Testis (tissue), 3 donors: ENCODE measurements around the gene CORO7. TPM values are rescaled to one million over a fixed set of nuclear protein-coding genes. Genes with fewer than 3 reads are reported as not detected.
A peak's percentile ranks its signal among the peaks of the same experiment; 100 is the strongest.

Experiments used
- DNase-seq: peaks from one replicate; pipeline ENCODE4 v3.0.0-alpha.2; 2019
- H3K27ac ChIP-seq, 2 donors: fragments of 200-600 bp; sonication (generic); one replicate each; pipeline ENCODE4 v1.5.1; 2019
- H3K27me3 ChIP-seq: fragments of 200-600 bp; sonication (generic); one replicate; pipeline ENCODE4 v1.5.1; 2019
- H3K36me3 ChIP-seq: fragments of 200-600 bp; sonication (generic); one replicate; pipeline ENCODE4 v1.5.1; 2017; ENCODE audit warnings: low read depth; ENCODE audit errors: missing control alignments
- H3K4me1 ChIP-seq: fragments of 200-600 bp; sonication (generic); one replicate; pipeline ENCODE4 v1.5.1; 2019
- H3K4me3 ChIP-seq, 2 donors: fragments of 200-600 bp; sonication (generic); one replicate each; pipeline ENCODE4 v1.5.1; 2017 to 2019
- H3K9me3 ChIP-seq: fragments of 200-600 bp; sonication (generic); one replicate; pipeline ENCODE4 v1.5.1; 2017
- POLR2A ChIP-seq: fragments of 450-650 bp; IDR thresholded peaks from one replicate; pipeline ENCODE4 v1.6.1; 2017; ENCODE audit warnings: antibody characterized with exemption, mild to moderate bottlenecking, moderate library complexity
- WGBS, 2 donors: methylation state at CpG; one replicate each; pipeline ENCODE4 v1.1.5; 2018; 5-methylcytosine and 5-hydroxymethylcytosine counted together
- intact Hi-C: fragments of 100-400 bp; cut with DNase I; formaldehyde crosslinking; loops from one replicate; pipeline ENCODE4 v1.15.1; 2023; ENCODE audit warnings: low total_unique reads
- polyA plus RNA-seq: library from polyadenylated mRNA; stranded (reverse); fragments of 350-450 nt; fragmentation: Illumina TruSeq; extraction: RNeasy Lipid Tissue Mini Kit (QIAGEN cat#74804); gene quantifications from one replicate; pipeline ENCODE4 v1.2.3, GENCODE V29; 2014; ENCODE audit warnings: low read depth, low replicate concordance; ENCODE audit not compliant: insufficient read depth
- total RNA-seq, 2 donors: library from RNA; depleted of rRNA; stranded (reverse); fragments of >200 nt; gene quantifications; one replicate each; pipeline ENCODE4 v1.2.3, GENCODE V29; 2016
- TF ChIP-seq, protein P1 (sequence below), 3 experiments: fragments of 450-650 bp in 2 of 3; fragments of 200-600 bp in 1 of 3; sonication (generic) in 1 of 3; IDR thresholded peaks; one replicate each; pipeline ENCODE4 v1.5.1; 2016 to 2019; ENCODE audit warnings: antibody characterized with exemption in 3 of 3, mild to moderate bottlenecking in 2 of 3, moderate library complexity in 1 of 3

Gene CORO7
- total and polyA plus RNA-seq, 3 donors from 2014 or later = 71.5 to 147 (median 126) TPM

DNA sequence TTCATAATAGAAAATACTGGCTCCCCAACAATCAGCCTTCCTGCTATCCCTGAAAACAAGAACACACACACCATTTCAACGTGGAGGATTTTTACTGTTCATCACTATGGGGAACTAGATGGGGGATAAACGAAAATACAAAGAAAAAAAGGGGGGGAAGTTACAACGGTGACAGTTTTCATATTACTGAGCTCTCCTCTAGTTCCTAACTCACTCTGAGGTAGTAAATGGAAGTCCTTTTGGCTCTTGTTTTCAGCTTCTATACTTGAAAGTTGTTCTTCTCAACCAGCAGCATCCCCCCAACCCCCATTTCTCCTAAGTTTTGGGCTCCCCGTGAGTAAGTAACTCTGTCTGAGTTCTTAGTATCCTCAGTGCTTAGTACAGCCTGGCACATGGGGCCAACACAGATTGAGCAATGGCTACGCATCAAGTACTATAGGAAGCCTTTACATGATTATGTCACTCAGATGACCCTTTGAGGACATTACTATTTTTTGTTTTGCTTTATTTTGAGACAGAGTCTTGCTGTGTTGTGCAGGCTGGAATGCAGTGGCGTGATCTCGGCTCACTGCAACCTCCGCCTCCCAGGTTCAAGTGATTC lies 4.2 kb upstream of the CORO7 start:
- TF ChIP-seq, protein P1, sequence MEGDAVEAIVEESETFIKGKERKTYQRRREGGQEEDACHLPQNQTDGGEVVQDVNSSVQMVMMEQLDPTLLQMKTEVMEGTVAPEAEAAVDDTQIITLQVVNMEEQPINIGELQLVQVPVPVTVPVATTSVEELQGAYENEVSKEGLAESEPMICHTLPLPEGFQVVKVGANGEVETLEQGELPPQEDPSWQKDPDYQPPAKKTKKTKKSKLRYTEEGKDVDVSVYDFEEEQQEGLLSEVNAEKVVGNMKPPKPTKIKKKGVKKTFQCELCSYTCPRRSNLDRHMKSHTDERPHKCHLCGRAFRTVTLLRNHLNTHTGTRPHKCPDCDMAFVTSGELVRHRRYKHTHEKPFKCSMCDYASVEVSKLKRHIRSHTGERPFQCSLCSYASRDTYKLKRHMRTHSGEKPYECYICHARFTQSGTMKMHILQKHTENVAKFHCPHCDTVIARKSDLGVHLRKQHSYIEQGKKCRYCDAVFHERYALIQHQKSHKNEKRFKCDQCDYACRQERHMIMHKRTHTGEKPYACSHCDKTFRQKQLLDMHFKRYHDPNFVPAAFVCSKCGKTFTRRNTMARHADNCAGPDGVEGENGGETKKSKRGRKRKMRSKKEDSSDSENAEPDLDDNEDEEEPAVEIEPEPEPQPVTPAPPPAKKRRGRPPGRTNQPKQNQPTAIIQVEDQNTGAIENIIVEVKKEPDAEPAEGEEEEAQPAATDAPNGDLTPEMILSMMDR (IDR thresholded peaks at IDR 0.05) = no peak
- TF ChIP-seq POLR2A = no peak
- H3K36me3 ChIP-seq = no peaks in the 10 kb centered on the region
- H3K9me3 ChIP-seq = no peaks in the 10 kb centered on the region
- peak overlapping the region; percentile 50 to 63 for H3K27ac ChIP-seq
- H3K4me1 ChIP-seq = peaks cover 13% of the 10 kb centered on the region
- no peaks in the 10 kb centered on the region for H3K27me3 ChIP-seq
- no peak for DNase-seq
- intact Hi-C loops = no loop called here
- 81 to 84% methylated on average over 8 of the region's 8 CpGs for WGBS, 2 donors
- no peak overlapping the region for H3K4me3 ChIP-seq

DNA sequence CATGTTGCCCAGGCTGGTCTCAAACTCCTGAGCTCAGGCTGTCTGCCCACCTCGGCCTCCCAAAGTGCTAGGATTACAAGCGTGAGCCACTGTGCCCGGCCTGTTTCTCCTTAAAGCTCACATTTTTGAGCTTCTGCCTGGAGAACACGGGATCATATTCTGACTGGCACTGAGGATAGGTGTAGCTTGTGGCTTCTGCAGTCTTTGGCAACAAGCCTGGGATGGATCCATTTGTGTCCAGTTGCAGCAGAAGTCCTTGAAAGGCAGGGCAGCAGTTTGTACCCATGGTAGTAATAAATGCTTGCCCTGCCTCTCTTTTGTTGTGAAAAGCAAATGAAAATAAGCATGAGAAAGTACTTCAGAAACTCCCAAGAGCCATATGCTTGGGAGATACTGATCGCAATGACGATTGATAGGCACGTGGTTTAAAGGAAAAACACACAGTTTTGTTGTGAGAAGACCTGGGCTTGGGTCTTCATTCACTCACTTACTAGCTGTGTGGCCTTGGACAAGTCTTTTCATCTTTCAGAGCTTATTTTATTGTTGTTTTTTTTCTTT lies 3.1 kb upstream of the CORO7 start:
- Histone ChIP-seq H3K36me3 (no peaks in the 10 kb centered on the region), H3K27me3 (no peaks in the 10 kb centered on the region), H3K27ac (peak overlapping the region; percentile 50 to 63), H3K4me1 (peaks cover 19% of the 10 kb centered on the region), H3K4me3 (no peak overlapping the region), H3K9me3 (no peaks in the 10 kb centered on the region)
- TF ChIP-seq, protein P1 (IDR thresholded peaks at IDR 0.05) = no peak
- TF ChIP-seq POLR2A = no peak
- intact Hi-C loops = no loop called here
- DNase-seq = peak; percentile 83
- WGBS, 2 donors = 61 to 73% methylated on average over 7 of the region's 7 CpGs

DNA sequence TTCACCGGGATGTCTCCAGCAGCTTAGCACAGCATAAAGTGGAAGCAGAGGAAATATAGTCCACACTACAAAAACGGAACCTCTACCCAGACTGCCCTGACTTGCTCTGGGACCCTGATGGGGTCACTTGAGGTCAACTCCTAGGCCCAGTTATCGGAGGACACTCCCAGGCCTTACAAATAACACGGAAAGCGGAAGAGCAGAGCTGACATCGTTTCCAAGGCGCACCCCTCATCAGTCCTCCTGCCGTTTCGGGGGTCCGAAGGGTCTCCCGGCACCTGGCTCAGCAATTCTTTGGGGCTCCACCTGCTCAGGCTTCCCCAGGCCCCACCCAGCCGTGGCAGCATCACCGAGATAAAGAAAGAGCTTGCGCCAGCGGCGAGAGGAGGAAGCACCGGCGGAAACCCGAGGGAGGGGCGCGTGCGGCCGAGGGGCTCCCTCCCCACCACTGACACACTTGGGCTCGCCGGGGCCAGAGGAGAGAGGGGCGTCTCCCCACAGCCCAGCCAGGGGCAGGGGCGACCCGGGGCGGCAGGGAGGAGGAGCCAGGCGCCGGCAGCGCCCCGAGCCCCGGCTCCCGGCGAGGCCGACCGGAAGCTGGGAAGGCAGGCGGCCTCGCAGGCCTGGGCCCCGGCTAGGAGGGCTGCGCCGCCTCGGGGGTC lies 727 bp downstream of the CORO7 start:
- Histone ChIP-seq H3K9me3 (no peaks in the 10 kb centered on the region), H3K36me3 (no peaks in the 10 kb centered on the region), H3K4me1 (peaks cover 40% of the 10 kb centered on the region), H3K4me3 (peak overlapping the region; percentile 83 to 95), H3K27ac (peak overlapping the region; percentile 56 to 86), H3K27me3 (no peaks in the 10 kb centered on the region)
- intact Hi-C loops = no loop called here
- TF ChIP-seq, protein P1 (IDR thresholded peaks at IDR 0.05) = no peak
- TF ChIP-seq POLR2A = no peak
- DNase-seq = peak; percentile 53
- 0 to 1% methylated on average over 3 to 40 of the region's 44 CpGs for WGBS, 2 donors

DNA sequence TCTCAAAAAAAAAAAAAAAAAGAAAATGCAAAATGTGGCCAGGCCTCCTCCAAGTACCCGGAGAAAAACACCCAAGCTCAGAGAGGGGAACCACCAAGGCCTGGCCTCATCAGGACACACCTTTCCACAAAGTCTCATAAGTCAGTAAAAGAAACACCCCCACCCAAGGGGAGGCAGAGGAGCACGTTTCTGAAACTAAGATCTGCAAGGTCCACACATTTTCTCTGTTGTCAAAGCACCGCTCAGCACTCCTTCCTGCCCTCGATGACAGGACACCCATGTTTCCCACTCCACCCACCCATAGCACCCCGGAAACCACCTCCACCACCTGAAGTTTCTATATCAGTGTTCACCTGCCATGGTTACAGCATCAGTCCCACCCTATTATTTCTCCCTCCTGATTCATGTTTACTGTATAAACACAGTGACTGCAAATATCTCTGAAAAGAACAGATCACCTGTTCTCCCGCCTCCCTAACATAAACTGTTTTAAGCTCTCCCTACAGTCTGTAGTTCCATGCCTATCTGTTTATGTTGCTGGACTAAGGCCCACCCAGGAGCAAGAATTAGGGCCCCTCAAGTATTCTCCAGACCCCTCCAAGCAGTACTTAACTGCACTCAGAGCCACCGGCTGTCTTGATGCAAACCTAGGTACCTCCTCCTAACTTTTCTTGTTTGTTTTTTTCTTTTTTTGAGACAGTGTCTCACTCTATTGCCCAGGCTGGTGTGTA lies 2.0 kb downstream of the CORO7 start:
- H3K9me3 ChIP-seq = no peaks in the 10 kb centered on the region
- intact Hi-C loops = no loop called here
- TF ChIP-seq, protein P1 (IDR thresholded peaks at IDR 0.05) = no peak
- no peak for TF ChIP-seq POLR2A
- no peaks in the 10 kb centered on the region for H3K27me3 ChIP-seq
- no peaks in the 10 kb centered on the region for H3K36me3 ChIP-seq
- H3K27ac ChIP-seq = no peak overlapping the region
- 87 to 93% methylated on average over 7 of the region's 7 CpGs for whole genome bisulfite sequencing, 2 donors
- H3K4me3 ChIP-seq = no peak overlapping the region
- H3K4me1 ChIP-seq = peaks cover 38% of the 10 kb centered on the region
- DNase-seq = no peak
